NCI-H2081 (cell line): Measurements from ENCODE around the gene KSR1.

ENCODE experiments used
- DNase-seq, 2 experiments: peaks; one replicate each; lab custom pipeline; 2025; lab: John Stamatoyannopoulos, UW

The KSR1 gene

GRCh38 chr17:27475070-27475673 is 18.9 kb downstream of the KSR1 start:
- no peak for DNase-seq

- no peak for DNase-seq
Observed at GRCh38 chr17:27475981-27476895, 20.0 kb downstream of the KSR1 start.

GRCh38 chr17:27477050-27477888 is 21.0 kb downstream of the KSR1 start:
- no peak for DNase-seq

GRCh38 chr17:27477971-27478684 is 21.9 kb downstream of the KSR1 start:
- no peak for DNase-seq

GRCh38 chr17:27478901-27479538 is 22.8 kb downstream of the KSR1 start:
- DNase-seq: no peak

GRCh38 chr17:27479838-27480237 is 23.6 kb downstream of the KSR1 start:
- no peak for DNase-seq

GRCh38 chr17:27480699-27481098 is 24.5 kb downstream of the KSR1 start:
- no peak for DNase-seq

- DNase-seq: no peak
Observed at GRCh38 chr17:27481327-27481726, 25.1 kb downstream of the KSR1 start.

GRCh38 chr17:27485125-27485524 is 28.9 kb downstream of the KSR1 start:
- no peak for DNase-seq

GRCh38 chr17:27485716-27486495 is 29.7 kb downstream of the KSR1 start:
- DNase-seq: no peak

- no peak for DNase-seq
Observed at GRCh38 chr17:27486741-27487140, 30.5 kb downstream of the KSR1 start.

- no peak for DNase-seq
Observed at GRCh38 chr17:27488231-27488630, 32.0 kb downstream of the KSR1 start.

GRCh38 chr17:27489045-27489715 is 32.9 kb downstream of the KSR1 start:
- DNase-seq: no peak

- no peak for DNase-seq
Observed at GRCh38 chr17:27490391-27490790, 34.1 kb downstream of the KSR1 start.

- no peak for DNase-seq
Observed at GRCh38 chr17:27491713-27492190, 35.5 kb downstream of the KSR1 start.

- DNase-seq: no peak
Observed at GRCh38 chr17:27492470-27492869, 36.2 kb downstream of the KSR1 start.

- no peak for DNase-seq
Observed at GRCh38 chr17:27493088-27493487, 36.8 kb downstream of the KSR1 start.

GRCh38 chr17:27494192-27495091 is 38.2 kb downstream of the KSR1 start:
- no peak for DNase-seq

GRCh38 chr17:27495460-27495859 is 39.2 kb downstream of the KSR1 start:
- DNase-seq: no peak
